ENCODE measurements around the gene TRAPPC11. TPM values are rescaled to one million over a fixed set of nuclear protein-coding genes. Genes with fewer than 3 reads are reported as not detected.

The TRAPPC11 gene
- total and polyA plus RNA-seq, 2 experiments from 2014 or later, result 15.0 to 42.7 TPM

GRCh38 chr4:183636503-183636902 is 22.6 kb upstream of the TRAPPC11 start:
- peak overlapping the region; percentile 62 for H3K27ac ChIP-seq (ENCODE audit: low read depth)
- DNase-seq (ENCODE audit: low spot score) (peak; percentile 27), ATAC-seq (peak; percentile 40)
- H2AFZ ChIP-seq, result peak overlapping the region; percentile 1; the same call in 1 of the 2 replicates
- H4K20me1 ChIP-seq (replicated peaks; ENCODE audit: insufficient read depth), result no peaks in the 10 kb centered on the region
- H3K4me3 Mint-ChIP-seq, result 0 out of 3 replicates have a peak overlapping the region, but pooled peaks have one; percentile 1
- no peaks in the 10 kb centered on the region for H3K9me3 Mint-ChIP-seq
- H3F3A ChIP-seq (replicated peaks; ENCODE audit: low read depth), result no peaks in the 10 kb centered on the region; the same call in 1 of the 2 replicates
- H3K4me3 ChIP-seq, result peak overlapping the region; percentile 4; the same call in 1 of the 2 replicates
- H3K9me2 ChIP-seq (ENCODE audit: insufficient read depth), result no peaks in the 10 kb centered on the region
- H3K79me2 ChIP-seq (replicated peaks; ENCODE audit: insufficient read depth), result no peaks in the 10 kb centered on the region
- H3K36me3 Mint-ChIP-seq (ENCODE audit: low read depth), result no peaks in the 10 kb centered on the region
- H3K27me3 Mint-ChIP-seq (ENCODE audit: insufficient read depth, low read depth, poor library complexity), result peaks cover 3% of the 10 kb centered on the region
- peaks cover 32% of the 10 kb centered on the region for H3K4me1 ChIP-seq (ENCODE audit: insufficient read depth)
- H3K27me3 ChIP-seq (ENCODE audit: insufficient read depth), result peaks cover 3% of the 10 kb centered on the region; the same call in 1 of the 2 replicates
- no peaks in the 10 kb centered on the region for H3K36me3 ChIP-seq (ENCODE audit: insufficient read depth)
- H3K4me2 ChIP-seq, result peak overlapping the region; percentile 64
- H3K4me1 Mint-ChIP-seq, result peaks cover 33% of the 10 kb centered on the region
- TF ChIP-seq CTCF (conservative IDR thresholded peaks at IDR 0.05; ENCODE audit: low read depth in 2 of 2) (0 out of 4 replicates have a peak, but pooled peaks of 1 of the 2 experiments have one; percentile 13), ZNF331 (CRISPR knock-in tag; IDR thresholded peaks at IDR 0.05; ENCODE audit: low read depth) (no peak)
- H3K27ac Mint-ChIP-seq, result peak overlapping the region; percentile 87

DNA sequence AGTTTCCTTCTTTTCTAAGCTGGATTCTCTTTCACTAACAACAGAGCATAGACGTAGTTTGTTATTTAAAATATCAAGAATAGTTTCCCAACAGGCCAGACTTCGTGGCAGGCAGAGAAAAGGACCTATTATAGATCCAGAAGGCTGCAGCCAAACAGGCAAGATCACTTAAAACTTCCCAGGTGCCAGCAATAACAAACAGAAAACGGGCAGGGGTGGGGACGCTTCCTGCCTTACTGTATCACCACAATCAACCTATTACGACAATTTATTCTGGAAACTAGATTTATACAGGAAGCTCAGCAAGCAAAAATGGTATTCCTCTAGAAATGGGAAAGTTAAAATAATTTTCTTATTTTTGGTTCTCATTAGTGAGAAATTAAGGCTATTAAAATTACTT is 22.2 kb upstream of the TRAPPC11 start:
- Histone ChIP-seq H3K27ac (ENCODE audit: low read depth) (peak overlapping the region; percentile 62), H3F3A (replicated peaks; ENCODE audit: low read depth) (no peaks in the 10 kb centered on the region; the same call in 1 of the 2 replicates), H3K27me3 (ENCODE audit: insufficient read depth) (peaks cover 3% of the 10 kb centered on the region; the same call in 1 of the 2 replicates), H3K4me2 (peak overlapping the region; percentile 64), H3K4me3 (peak overlapping the region; percentile 4; the same call in 1 of the 2 replicates), H3K36me3 (ENCODE audit: insufficient read depth) (no peaks in the 10 kb centered on the region), H3K79me2 (replicated peaks; ENCODE audit: insufficient read depth) (no peaks in the 10 kb centered on the region), H3K4me1 (ENCODE audit: insufficient read depth) (peaks cover 32% of the 10 kb centered on the region), H2AFZ (peak overlapping the region; percentile 1; the same call in 1 of the 2 replicates), H4K20me1 (replicated peaks; ENCODE audit: insufficient read depth) (no peaks in the 10 kb centered on the region), H3K9me2 (ENCODE audit: insufficient read depth) (no peaks in the 10 kb centered on the region)
- ATAC-seq (no peak), DNase-seq (ENCODE audit: low spot score) (peak; percentile 29)
- H3K27ac Mint-ChIP-seq, result peak overlapping the region; percentile 87
- H3K36me3 Mint-ChIP-seq (ENCODE audit: low read depth), result no peaks in the 10 kb centered on the region
- 0 out of 3 replicates have a peak overlapping the region, but pooled peaks have one; percentile 1 for H3K4me3 Mint-ChIP-seq
- peaks cover 33% of the 10 kb centered on the region for H3K4me1 Mint-ChIP-seq
- peaks cover 3% of the 10 kb centered on the region for H3K27me3 Mint-ChIP-seq (ENCODE audit: insufficient read depth, low read depth, poor library complexity)
- TF ChIP-seq, protein P1, sequence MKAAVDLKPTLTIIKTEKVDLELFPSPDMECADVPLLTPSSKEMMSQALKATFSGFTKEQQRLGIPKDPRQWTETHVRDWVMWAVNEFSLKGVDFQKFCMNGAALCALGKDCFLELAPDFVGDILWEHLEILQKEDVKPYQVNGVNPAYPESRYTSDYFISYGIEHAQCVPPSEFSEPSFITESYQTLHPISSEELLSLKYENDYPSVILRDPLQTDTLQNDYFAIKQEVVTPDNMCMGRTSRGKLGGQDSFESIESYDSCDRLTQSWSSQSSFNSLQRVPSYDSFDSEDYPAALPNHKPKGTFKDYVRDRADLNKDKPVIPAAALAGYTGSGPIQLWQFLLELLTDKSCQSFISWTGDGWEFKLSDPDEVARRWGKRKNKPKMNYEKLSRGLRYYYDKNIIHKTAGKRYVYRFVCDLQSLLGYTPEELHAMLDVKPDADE (IDR thresholded peaks at IDR 0.05), result no peak
- H3K9me3 Mint-ChIP-seq, result no peaks in the 10 kb centered on the region

GRCh38 chr4:183637461-183637860 is 21.6 kb upstream of the TRAPPC11 start:
- no peaks in the 10 kb centered on the region; the same call in 1 of the 2 replicates for H3F3A ChIP-seq (replicated peaks; ENCODE audit: low read depth)
- DNase-seq (ENCODE audit: low spot score), result no peak
- Mint-ChIP-seq H3K27me3 (ENCODE audit: insufficient read depth, low read depth, poor library complexity) (no peaks in the 10 kb centered on the region), H3K4me1 (peaks cover 33% of the 10 kb centered on the region), H3K4me3 (no peak overlapping the region), H3K9me3 (no peaks in the 10 kb centered on the region), H3K27ac (no peak overlapping the region), H3K36me3 (ENCODE audit: low read depth) (peaks cover 2% of the 10 kb centered on the region; the same call in 1 of the 3 replicates)
- H4K20me1 ChIP-seq (replicated peaks; ENCODE audit: insufficient read depth), result no peaks in the 10 kb centered on the region
- no peak overlapping the region for H2AFZ ChIP-seq
- no peaks in the 10 kb centered on the region for H3K9me2 ChIP-seq (ENCODE audit: insufficient read depth)
- no peaks in the 10 kb centered on the region for H3K79me2 ChIP-seq (replicated peaks; ENCODE audit: insufficient read depth)
- H3K4me2 ChIP-seq, result no peak overlapping the region
- H3K27ac ChIP-seq (ENCODE audit: low read depth), result no peak overlapping the region
- ATAC-seq, result no peak
- H3K4me3 ChIP-seq, result no peak overlapping the region
- peaks cover 32% of the 10 kb centered on the region for H3K4me1 ChIP-seq (ENCODE audit: insufficient read depth)
- H3K36me3 ChIP-seq (ENCODE audit: insufficient read depth), result no peaks in the 10 kb centered on the region
- peaks cover 3% of the 10 kb centered on the region; the same call in 1 of the 2 replicates for H3K27me3 ChIP-seq (ENCODE audit: insufficient read depth)
- TF ChIP-seq ZNF331 (CRISPR knock-in tag; IDR thresholded peaks at IDR 0.05; ENCODE audit: low read depth) (no peak), NANOG (IDR thresholded peaks at IDR 0.05; ENCODE audit: borderline replicate concordance) (no peak), POLR2AphosphoS5 (IDR thresholded peaks at IDR 0.05; ENCODE audit: low read depth) (no peak), CTCF (conservative IDR thresholded peaks at IDR 0.05; ENCODE audit: low read depth in 2 of 2) (no peak), STAT1 (IDR thresholded peaks at IDR 0.05; ENCODE audit: unreplicated experiment) (no peak)

Measured in GM23338 (cell line).